Mesenchymal stem cell (in vitro differentiated cells and primary cell): Measurements from ENCODE around the gene MMP11.

ENCODE experiments used
- DNase-seq: peaks from one replicate; pipeline ENCODE4 v3.0.0-alpha.2; 2013
- H2AFZ ChIP-seq: one replicate; pipeline ENCODE4 v1.6.1; 2013; ENCODE audit warnings: low read depth, mild to moderate bottlenecking, control low read depth, inconsistent platforms, low read length, moderate library complexity
- H2AK5ac ChIP-seq: 2 replicates; pipeline ENCODE4 v1.6.1; 2013; ENCODE audit warnings: low read length, moderate library complexity, mild to moderate bottlenecking, inconsistent platforms; ENCODE audit not compliant: severe bottlenecking
- H2BK120ac ChIP-seq: one replicate; pipeline ENCODE4 v1.6.1; 2013; ENCODE audit warnings: low read depth, mild to moderate bottlenecking, inconsistent platforms, low read length, moderate library complexity
- H2BK12ac ChIP-seq, 2 experiments: one replicate each; pipeline ENCODE4 v1.6.1; 2013; ENCODE audit warnings: inconsistent platforms in 2 of 2, low read length in 2 of 2, mild to moderate bottlenecking in 2 of 2, moderate library complexity in 2 of 2, control low read depth in 1 of 2
- H2BK15ac ChIP-seq: one replicate; pipeline ENCODE4 v1.6.1; 2013; ENCODE audit warnings: mild to moderate bottlenecking, low read depth, inconsistent platforms; ENCODE audit not compliant: poor library complexity, severe bottlenecking
- H2BK5ac ChIP-seq: 2 replicates; pipeline ENCODE4 v1.6.1; 2013; ENCODE audit warnings: low read depth, mild to moderate bottlenecking, low read length, control low read depth, inconsistent platforms; ENCODE audit not compliant: poor library complexity, severe bottlenecking
- H3K14ac ChIP-seq, 2 experiments: one replicate each; pipeline ENCODE4 v1.6.1; 2013; ENCODE audit warnings: inconsistent platforms in 2 of 2, low read length in 2 of 2, control low read depth in 1 of 2, mild to moderate bottlenecking in 1 of 2, moderate library complexity in 1 of 2
- H3K18ac ChIP-seq, 2 experiments: one replicate each; pipeline ENCODE4 v1.6.1; 2013; ENCODE audit warnings: inconsistent platforms in 2 of 2, low read length in 2 of 2, control low read depth in 1 of 2, low read depth in 1 of 2, mild to moderate bottlenecking in 1 of 2
- H3K23ac ChIP-seq, 2 experiments: one replicate each; pipeline ENCODE4 v1.6.1; 2013; ENCODE audit warnings: inconsistent platforms in 2 of 2, low read length in 2 of 2, mild to moderate bottlenecking in 2 of 2, moderate library complexity in 2 of 2, control low read depth in 1 of 2
- H3K27ac ChIP-seq: 2 replicates; pipeline ENCODE4 v1.5.1; 2013; ENCODE audit warnings: mild to moderate bottlenecking, moderate library complexity, low read length, control low read depth, inconsistent platforms; ENCODE audit not compliant: poor library complexity, severe bottlenecking
- H3K27me3 ChIP-seq, 2 experiments: 2 replicates each; pipeline versions ENCODE4 v1.6.1 to v1.7.0; 2013; ENCODE audit warnings: low read length in 2 of 2, mild to moderate bottlenecking in 2 of 2, moderate library complexity in 2 of 2, control low read depth in 1 of 2, inconsistent platforms in 1 of 2; ENCODE audit not compliant: control insufficient read depth in 1 of 2, insufficient read depth in 1 of 2
- H3K36me3 ChIP-seq, 2 experiments: 2 replicates each; pipeline versions ENCODE4 v1.6.1 to v1.7.0; 2013; ENCODE audit warnings: low read length in 2 of 2, control low read depth in 1 of 2, inconsistent platforms in 1 of 2, low read depth in 1 of 2, mild to moderate bottlenecking in 1 of 2; ENCODE audit not compliant: insufficient read depth in 2 of 2, control insufficient read depth in 1 of 2
- H3K4ac ChIP-seq, 2 experiments: one replicate each; pipeline ENCODE4 v1.6.1; 2013; ENCODE audit warnings: inconsistent platforms in 2 of 2, low read length in 2 of 2, mild to moderate bottlenecking in 2 of 2, moderate library complexity in 2 of 2, control low read depth in 1 of 2, low read depth in 1 of 2
- H3K4me1 ChIP-seq: 2 replicates; pipeline ENCODE4 v1.6.1; 2013; ENCODE audit warnings: low read depth, low read length, control low read depth; ENCODE audit not compliant: control insufficient read depth, insufficient read depth
- H3K4me2 ChIP-seq: 2 replicates; pipeline ENCODE4 v1.6.1; 2013; ENCODE audit warnings: low read length, mild to moderate bottlenecking, inconsistent platforms; ENCODE audit not compliant: poor library complexity, severe bottlenecking
- H3K4me3 ChIP-seq, 2 experiments: 2 replicates each; pipeline versions ENCODE4 v1.5.1 to v1.7.0; 2013; ENCODE audit warnings: low read length in 2 of 2, mild to moderate bottlenecking in 2 of 2, control low read depth in 1 of 2, low read depth in 1 of 2; ENCODE audit not compliant: insufficient read depth in 1 of 2
- H3K79me1 ChIP-seq: replicated peaks from 2 replicates; pipeline ENCODE4 v1.6.1; 2013; ENCODE audit warnings: mild to moderate bottlenecking, control low read depth, low read length, inconsistent platforms; ENCODE audit not compliant: poor library complexity, severe bottlenecking
- H3K9ac ChIP-seq: 2 replicates; pipeline ENCODE4 v1.7.0; 2013; ENCODE audit warnings: mild to moderate bottlenecking, low read length, moderate library complexity
- H3K9me3 ChIP-seq: 2 replicates; pipeline ENCODE4 v1.7.0; 2013; ENCODE audit warnings: mild to moderate bottlenecking, low read length; ENCODE audit not compliant: control insufficient read depth
- H4K8ac ChIP-seq: one replicate; pipeline ENCODE4 v1.6.1; 2013; ENCODE audit warnings: inconsistent platforms, mild to moderate bottlenecking, low read length, moderate library complexity
- H4K91ac ChIP-seq: one replicate; pipeline ENCODE4 v1.6.1; 2013; ENCODE audit warnings: mild to moderate bottlenecking, low read length, inconsistent platforms
- WGBS: methylation state at CpG from one replicate; pipeline ENCODE4 v1.1.7; 2013; ENCODE audit warnings: mixed read lengths; 5-methylcytosine and 5-hydroxymethylcytosine counted together

MMP11 gene

GRCh38 chr22:23773483-23774113 is 949 bp downstream of the MMP11 start:
- Histone ChIP-seq H3K14ac (peak overlapping the region in 1 of 2 experiments; percentile 61), H2BK15ac (peak overlapping the region; percentile 70), H3K23ac (no peak overlapping the region), H4K8ac (peak overlapping the region; percentile 88), H3K9ac (peak overlapping the region; percentile 70), H3K9me3 (no peaks in the 10 kb centered on the region), H3K4me1 (peaks cover 39% of the 10 kb centered on the region), H2BK120ac (peak overlapping the region; percentile 92), H3K27me3 (peaks cover 0 to 10% of the 10 kb centered on the region in 2 experiments), H4K91ac (peak overlapping the region; percentile 83), H3K4me2 (peak overlapping the region; percentile 83), H3K18ac (peak overlapping the region; percentile 81 to 90), H3K79me1 (no peaks in the 10 kb centered on the region), H3K4me3 (peak overlapping the region; percentile 59 to 71), H2AFZ (no peak overlapping the region), H2BK12ac (peak overlapping the region; percentile 4 to 86), H2AK5ac (no peak overlapping the region), H2BK5ac (no peak overlapping the region), H3K27ac (no peak overlapping the region), H3K36me3 (no peaks in the 10 kb centered on the region), H3K4ac (peak overlapping the region; percentile 12 to 46)
- 68% methylated on average over 7 of the region's 7 CpGs for WGBS
- no peak for DNase-seq

DNA sequence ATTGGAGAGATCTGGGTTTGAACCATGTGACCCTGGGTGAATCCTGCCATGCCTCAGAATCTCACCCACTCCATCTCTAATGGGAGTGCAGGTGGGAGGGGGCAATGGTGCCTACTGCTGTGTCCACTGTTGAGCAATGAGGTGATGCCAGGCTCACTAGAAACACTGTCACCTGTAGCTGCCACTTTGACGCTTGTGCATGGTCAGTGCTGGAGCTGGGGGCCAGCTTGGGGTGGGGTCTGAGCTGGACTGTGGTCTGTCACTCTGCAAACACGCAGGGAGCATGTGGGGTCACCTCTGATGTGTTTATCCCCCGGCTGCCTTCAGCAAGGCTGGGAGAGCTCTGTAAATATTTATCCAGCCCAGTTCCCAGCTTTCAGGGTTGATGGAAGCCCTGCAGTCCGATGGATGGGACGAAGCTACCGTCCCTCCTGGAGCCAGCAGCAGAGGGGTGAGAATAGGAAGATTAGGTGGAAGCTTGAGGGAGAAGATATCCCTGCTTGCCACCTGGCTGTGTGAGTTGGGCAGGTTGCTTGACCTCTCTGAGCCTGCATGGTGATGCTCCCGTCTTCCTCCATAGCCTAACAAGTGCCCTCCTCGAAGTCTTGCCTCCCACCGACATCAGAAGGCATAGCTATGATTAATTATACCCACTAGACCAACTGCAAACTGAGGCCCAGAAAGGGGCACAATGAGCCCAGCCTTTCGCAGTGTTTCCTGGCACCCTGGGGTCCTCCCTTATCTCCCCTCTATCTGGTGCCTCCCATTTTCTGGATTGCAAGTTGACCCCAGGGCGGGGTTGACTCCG is 1.7 kb downstream of the MMP11 start:
- no peak overlapping the region for H3K27ac ChIP-seq
- no peak overlapping the region for H3K4ac ChIP-seq
- H3K79me1 ChIP-seq = no peaks in the 10 kb centered on the region
- peaks cover 35% of the 10 kb centered on the region for H3K4me1 ChIP-seq
- peak overlapping the region in 1 of 2 experiments; percentile 19 for H3K14ac ChIP-seq
- H3K36me3 ChIP-seq = peaks cover 0 to 5% of the 10 kb centered on the region in 2 experiments
- no peak overlapping the region for H2BK5ac ChIP-seq
- no peak overlapping the region for H4K8ac ChIP-seq
- peak; percentile 24 for DNase-seq
- H3K18ac ChIP-seq = peak overlapping the region; percentile 40 to 49
- no peak overlapping the region for H3K4me2 ChIP-seq
- H3K27me3 ChIP-seq = peaks cover 0 to 10% of the 10 kb centered on the region in 2 experiments
- H2BK12ac ChIP-seq = peak overlapping the region; percentile 80 to 86
- no peaks in the 10 kb centered on the region for H3K9me3 ChIP-seq
- peak overlapping the region; percentile 73 for H4K91ac ChIP-seq
- H2AK5ac ChIP-seq = no peak overlapping the region
- 62% methylated on average over 12 of the region's 12 CpGs for WGBS
- no peak overlapping the region for H3K4me3 ChIP-seq
- no peak overlapping the region for H3K9ac ChIP-seq
- H2BK120ac ChIP-seq = peak overlapping the region; percentile 11
- H2BK15ac ChIP-seq = no peak overlapping the region
- no peak overlapping the region for H2AFZ ChIP-seq
- peak overlapping the region in 1 of 2 experiments; percentile 16 for H3K23ac ChIP-seq

DNA sequence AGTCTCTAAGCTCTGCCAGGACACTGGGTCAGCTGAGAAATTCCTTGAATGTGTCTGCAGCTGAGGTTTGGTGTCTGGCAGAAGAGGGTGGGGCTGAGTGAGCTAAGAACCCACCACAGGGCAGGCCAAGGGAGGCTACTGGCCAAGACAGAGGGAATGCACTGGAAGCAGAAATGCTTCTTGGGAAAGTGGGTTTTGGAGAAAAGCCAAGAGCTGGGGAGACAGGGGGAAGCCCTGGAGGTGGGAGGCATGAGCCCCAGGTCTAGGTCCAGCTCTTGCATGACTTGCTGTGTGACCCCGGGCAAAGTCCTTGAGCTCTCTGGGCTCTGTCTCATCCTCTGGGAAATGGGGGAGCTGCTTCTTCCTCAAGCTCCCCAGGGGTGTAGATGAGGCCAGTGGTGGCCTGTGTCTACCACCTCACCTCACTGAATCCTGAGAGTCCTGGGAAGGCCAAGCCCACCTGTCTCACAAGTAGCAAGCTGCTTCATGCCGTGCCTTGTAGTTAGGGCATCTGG is 2.3 kb downstream of the MMP11 start:
- H3K36me3 ChIP-seq = peaks cover 0 to 9% of the 10 kb centered on the region in 2 experiments
- no peak overlapping the region for H2AK5ac ChIP-seq
- H2BK15ac ChIP-seq = no peak overlapping the region
- no peak overlapping the region for H3K23ac ChIP-seq
- H3K79me1 ChIP-seq = no peaks in the 10 kb centered on the region
- H3K4me3 ChIP-seq = no peak overlapping the region
- H3K4me1 ChIP-seq = peaks cover 35% of the 10 kb centered on the region
- no peak overlapping the region for H4K91ac ChIP-seq
- H2AFZ ChIP-seq = no peak overlapping the region
- H4K8ac ChIP-seq = no peak overlapping the region
- H3K27me3 ChIP-seq = peaks cover 0 to 10% of the 10 kb centered on the region in 2 experiments
- peak; percentile 73 for DNase-seq
- peak overlapping the region in 1 of 2 experiments; percentile 49 for H2BK12ac ChIP-seq
- no peak overlapping the region for H3K27ac ChIP-seq
- no peak overlapping the region for H2BK120ac ChIP-seq
- no peak overlapping the region for H3K14ac ChIP-seq
- H3K18ac ChIP-seq = no peak overlapping the region
- no peaks in the 10 kb centered on the region for H3K9me3 ChIP-seq
- no peak overlapping the region for H2BK5ac ChIP-seq
- H3K4ac ChIP-seq = no peak overlapping the region
- 94% methylated on average over 2 of the region's 2 CpGs for WGBS
- no peak overlapping the region for H3K4me2 ChIP-seq
- H3K9ac ChIP-seq = no peak overlapping the region
